ENCODE data around the gene SLC10A3.

SLC10A3 gene, protein sequence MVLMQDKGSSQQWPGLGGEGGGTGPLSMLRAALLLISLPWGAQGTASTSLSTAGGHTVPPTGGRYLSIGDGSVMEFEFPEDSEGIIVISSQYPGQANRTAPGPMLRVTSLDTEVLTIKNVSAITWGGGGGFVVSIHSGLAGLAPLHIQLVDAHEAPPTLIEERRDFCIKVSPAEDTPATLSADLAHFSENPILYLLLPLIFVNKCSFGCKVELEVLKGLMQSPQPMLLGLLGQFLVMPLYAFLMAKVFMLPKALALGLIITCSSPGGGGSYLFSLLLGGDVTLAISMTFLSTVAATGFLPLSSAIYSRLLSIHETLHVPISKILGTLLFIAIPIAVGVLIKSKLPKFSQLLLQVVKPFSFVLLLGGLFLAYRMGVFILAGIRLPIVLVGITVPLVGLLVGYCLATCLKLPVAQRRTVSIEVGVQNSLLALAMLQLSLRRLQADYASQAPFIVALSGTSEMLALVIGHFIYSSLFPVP

DNA sequence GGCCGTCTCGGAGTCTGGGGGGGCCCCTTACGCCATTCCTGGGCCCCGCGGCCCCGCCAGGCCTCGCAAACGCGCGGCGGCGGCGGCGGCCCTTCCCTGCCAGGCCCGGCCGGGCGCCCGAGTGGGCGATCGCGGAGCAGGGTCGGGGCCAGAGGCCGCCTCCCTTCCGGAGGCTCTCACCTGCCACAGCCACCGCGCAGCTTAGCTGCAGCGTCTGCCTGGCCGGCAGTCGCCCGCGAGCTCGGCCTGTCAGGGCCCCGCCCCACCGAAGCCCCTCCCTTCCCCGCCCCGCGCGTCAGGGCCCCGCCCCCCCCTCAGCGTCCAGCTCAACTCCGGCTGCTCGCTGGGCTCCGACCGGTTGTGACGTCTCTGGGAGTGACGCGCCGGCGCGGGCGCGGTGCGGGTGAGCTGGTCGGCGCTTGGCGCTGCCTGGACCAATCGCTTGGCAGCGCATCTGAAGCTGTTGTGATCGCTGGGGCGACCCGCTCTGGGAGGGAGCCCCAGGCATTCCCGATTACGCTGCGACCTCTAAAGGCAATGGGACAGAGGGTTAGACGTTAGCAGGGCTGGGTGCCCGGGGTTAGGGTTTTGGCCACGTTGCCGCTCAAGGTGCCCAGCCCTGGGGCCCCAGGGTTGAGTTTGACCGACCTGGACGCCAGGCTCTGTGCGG lies at the start of gene SLC10A3:
Gene SLC10A3, minus strand, starts transcription at position 216 of the 670 bp plus-strand sequence. CDS start 1,689 bp downstream, outside the sequence.
- DNase-seq, result peak; percentile 90

DNA sequence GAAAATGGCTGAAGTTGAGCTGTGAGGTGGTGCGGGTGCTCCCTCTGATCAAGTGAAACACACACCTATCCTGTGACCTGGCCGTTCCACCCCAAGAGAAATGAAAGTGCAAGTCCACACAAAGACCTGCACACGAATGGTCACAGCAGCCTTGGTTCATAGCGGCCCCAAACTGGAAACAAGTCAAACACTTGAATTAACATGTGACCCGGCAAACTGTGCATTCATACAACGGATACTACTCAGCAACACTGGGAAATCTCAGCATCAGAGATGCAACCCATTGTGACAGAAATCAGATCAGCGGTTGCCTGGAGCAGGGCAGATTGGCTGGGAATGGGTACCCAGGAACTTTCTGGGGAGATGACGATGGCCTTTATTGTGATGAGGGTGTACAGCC lies 48.6 kb upstream of the SLC10A3 start:
- no peak for DNase-seq

DNA sequence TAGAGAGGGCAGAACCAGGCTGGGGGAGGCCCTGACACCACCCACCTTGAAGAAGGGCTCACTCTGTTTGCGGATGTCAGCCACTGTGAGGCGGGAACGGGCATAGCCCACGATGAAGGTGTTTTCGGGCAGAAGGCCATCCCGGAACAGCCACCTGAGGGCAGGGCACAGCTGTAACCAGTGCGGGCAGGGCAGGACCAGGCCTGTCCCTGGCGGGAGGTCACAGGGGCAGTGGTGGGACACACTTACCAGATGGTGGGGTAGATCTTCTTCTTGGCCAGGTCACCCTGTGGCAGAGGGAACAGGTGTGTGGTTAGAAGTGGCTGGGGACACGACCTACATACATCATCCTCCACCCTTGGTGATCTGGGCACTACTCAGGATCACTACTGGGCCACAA lies 45.5 kb upstream of the SLC10A3 start:
- DNase-seq, result no peak

DNA sequence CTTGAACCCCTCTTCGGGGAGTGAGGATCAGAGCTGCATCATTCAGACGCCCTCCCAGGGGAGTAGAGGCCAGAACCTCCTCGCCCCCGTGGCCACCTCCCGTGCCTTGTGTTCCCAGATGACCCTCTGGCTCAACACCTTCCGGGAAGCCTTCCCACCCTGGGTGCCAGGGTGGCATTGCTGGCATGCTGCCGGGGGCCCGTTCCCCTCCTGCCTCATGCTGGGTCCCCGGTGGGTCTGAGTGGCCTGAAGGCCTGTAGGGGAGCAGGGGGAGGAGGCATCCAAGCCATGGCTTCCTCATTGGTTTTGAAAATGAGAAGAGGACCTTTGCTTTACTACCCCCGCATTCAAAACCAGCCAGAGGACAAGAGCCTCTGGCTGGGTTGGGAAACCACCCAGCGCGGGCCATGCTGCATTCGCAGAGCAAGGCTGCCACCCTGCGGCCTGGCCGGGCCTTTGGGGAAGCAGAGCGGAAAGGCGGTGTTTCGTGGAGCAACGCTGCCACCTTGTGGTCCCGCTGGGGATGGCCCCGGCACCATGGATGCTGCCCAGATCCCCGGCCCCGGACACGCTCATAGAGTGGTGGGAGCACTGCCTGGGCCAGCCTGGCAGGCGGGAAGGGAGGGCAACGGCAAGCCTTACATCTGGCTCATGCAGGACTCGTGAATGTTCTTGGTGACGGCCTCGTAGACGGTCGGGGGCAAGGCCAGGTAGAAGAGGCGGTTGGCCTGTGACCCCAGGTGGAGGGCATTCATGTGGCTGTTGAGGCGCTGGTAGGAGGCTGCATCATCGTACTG lies 44.3 kb upstream of the SLC10A3 start:
- peak; percentile 98 for DNase-seq

DNA sequence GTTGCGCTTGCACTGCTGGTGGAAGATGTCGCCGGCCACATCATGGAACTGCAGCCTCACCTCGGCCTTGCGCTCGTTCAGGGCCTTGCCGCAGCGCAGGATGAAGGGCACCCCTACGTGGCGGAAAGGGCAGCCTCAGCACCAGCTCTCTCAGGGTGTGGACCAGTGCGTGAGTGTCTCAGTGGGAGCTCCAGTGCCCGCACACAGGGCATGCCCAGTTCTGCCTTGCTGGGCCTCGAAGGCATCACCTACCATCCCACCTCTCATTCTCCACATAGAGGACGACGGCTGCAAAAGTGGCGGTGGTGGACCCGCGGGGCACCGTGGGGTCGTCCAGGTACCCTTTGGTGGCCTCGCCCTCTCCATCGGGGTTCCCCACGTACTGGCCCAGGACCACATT lies 42.3 kb upstream of the SLC10A3 start:
- DNase-seq, result no peak

DNA sequence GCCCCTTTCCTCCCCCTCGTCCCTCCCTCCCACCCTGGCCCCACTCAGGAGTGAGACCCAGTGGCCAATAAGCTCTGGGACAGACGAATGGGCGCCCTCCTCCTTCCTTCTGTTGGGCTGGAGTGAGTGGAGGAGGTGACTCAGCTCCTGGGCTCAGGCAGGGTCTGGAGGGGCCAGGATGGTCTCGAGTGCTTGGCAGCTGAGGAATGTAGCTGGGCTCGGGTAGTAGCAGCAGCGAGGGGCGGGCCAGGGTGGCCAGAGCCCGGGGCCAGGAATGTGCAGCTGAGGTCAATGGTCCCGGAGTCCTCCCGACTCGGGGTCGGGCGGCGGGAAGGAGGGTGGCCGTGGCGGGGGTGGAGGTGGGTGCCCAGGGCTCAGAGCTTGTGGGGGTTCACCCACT lies 41.2 kb upstream of the SLC10A3 start:
- no peak for DNase-seq

DNA sequence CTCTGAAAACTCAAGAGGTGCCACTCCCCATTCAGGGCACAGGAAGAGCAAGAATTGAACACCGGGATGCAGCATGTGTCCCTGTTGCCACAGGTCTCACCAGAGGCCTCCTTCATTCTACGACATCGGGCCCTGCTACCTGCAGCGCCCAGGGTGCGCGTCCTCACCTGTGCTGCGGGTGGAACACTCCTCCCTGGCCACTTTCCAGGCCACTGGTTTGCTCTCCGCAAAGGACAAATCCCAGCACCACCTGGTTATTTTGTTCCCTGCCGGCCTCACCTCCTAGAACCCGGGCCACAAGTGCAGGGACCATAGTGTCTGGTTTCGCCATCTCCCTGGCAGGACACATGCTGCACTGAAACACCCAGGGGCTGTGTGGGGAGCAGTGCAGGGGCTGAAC lies 39.9 kb upstream of the SLC10A3 start:
- no peak for DNase-seq

DNA sequence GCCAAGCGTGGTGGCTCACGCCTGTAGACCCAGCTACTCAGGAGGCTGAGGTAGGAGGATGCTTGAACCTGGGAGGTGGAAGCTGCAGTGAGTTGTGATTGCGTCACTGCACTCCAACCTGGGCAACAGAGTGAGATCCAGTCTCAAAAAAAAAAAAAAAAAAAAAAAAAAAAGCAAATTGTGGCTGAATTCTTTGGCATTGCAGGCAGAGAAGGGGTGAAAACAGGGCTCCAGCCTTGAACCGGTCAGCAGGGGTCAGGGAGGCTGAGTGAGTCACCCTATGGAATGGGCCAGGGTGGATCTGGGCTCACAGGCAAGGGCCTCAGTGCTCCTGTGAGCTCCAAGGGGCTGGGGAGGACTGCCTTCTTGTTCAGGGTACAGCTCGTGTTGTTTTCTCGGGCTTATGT lies 38.8 kb upstream of the SLC10A3 start:
- no peak for DNase-seq

DNA sequence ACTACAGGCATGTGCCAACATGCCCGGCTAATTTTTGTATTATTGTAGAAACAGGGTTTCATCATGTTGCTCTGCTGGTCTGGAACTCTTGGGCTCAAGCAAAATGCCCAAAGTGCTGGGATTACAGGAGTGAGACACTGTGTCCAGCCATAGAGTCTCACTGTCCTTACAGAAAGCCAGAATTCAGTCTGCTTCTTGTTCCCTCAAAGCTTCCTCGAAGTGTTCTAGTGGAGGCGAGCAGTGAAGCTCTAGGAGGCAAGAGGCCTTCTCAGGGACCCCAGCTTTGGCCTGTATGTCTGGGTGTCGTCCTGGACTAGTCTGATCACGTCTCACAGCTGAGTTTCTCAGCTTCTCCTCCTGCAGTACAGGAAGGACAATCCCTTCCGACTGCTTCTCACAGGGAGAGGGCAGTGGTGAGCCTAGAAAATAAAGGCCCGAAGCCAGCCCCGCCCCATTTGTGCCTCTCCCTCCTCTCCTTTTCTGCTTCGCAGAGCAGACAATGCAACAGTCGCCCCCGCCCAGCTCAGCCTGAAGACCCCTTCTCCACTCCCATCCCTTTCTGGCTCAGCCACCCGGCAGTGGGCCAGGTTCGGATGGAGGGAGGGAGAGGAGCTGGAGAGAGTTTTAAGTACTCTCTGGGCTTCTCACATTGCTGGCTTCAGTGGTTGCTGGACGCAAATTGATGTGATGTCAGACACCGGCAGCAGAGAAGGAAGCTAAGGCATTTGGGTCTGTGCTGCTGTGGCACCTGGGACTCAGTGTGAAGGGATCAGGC lies 36.7 kb upstream of the SLC10A3 start:
- DNase-seq, result peak; percentile 75

DNA sequence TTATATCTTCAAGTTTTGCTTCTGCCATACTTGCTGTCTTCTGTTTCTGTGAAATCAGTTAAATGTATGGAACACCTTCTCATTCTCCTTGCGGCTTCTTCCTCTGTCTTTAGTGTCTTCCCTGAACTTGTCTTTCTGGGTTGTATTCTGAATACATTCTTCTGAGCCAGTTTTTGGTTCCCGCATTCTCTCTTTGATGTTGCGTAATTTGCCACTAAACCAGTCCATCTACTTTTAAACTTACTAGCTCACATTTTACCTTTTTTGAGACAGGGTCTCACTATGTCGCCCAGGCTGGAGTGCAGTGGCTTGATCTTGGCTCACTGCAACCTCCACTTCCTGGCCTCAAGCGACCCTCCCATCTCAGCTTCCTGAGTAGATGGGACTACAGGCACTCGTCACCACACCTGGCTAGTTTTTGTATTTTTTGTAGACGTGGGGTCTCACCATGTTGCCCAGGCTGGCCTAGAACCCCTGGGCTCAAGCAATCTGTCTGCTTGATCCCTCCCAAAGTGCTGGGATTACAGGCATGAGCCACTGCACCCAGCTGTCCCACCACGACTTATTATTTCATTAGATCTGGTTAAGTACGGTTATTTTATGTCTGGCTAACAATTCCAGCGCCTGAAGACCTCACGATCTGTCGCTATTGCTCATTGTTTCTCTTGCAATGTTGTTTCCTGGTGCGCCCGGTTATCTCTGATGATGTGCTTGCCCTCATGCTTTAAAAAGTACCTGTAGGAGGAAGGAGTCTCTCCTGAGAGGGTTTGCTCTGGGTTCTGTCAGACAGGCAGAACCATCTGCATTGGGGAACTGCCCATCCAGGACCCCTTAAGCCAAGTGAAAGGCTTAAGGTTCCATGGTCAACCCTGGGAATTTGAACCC lies 35.4 kb upstream of the SLC10A3 start:
- no peak for DNase-seq

DNA sequence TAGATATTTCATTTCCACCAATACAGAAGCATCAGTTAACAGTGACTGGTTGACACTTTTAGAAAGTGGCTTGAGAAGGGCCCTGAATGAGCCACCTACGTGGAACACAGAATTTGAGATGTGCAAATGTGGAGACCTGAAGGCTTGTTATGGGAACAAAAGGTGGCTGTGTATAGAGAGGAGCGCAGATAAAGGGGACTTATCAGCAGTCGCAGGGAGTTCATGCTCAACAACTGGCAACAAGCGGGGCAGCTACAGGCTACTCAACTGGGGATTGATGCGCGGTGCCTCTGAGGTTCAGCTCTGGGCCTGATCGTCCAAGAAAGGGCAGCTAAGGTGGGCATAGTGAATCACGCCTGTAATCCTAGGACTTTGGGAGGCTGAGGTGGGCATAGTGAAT lies 29.0 kb upstream of the SLC10A3 start:
- DNase-seq, result no peak

DNA sequence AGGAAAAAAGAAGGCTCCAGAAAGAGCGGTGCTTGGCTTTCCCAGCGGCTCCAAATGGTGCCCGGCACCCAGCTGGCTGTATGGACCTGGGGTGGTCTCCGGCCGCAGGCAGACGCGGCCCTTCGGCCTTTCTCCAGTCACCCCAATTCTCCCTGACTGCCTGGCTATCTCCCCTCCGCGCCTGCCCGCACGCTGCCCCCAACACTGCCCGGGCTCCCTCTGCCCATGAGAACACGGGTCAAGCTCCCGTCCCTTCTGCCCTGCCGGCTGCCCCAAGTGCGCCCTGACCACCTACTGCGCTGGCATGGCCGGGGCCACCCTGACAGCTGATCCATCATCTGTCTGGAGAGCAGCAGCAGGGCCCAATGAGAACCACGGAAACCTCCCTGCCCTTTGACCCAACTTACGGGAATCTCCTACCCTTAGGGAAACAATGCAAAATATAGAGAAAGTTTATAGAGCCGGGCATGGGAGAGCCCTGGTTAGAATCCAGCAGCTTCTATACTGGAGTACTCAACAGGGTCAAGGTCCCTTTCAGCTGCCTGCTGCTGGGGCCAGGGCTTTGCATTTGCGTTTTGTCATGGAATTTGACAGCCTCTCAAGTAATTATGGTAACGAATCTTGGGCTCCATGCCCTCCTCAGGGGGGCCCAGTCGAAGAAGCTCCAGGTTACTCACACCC lies 26.8 kb upstream of the SLC10A3 start:
- DNase-seq, result no peak

DNA sequence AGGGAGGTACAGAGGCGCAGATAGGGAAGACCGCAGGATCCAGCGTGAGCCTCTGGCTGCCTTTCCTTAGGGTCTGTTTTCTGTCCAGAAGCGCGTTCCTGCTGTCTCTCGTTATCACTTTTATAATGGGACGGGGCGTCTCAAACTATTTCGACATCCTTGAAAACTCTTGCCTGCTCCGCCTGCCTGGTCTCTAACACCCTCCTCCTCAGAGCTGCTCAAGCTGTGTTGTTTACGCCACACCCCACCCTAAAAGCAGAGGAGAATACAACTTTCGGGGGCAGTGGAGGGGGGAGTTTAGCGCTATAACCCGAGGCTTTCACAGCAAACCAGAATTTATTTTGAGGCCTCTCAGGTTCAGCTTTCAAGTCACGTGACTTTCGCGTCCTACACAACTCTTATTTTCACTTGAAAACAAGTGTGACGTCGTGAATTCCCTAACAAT lies 26.2 kb upstream of the SLC10A3 start:
- DNase-seq, result no peak

DNA sequence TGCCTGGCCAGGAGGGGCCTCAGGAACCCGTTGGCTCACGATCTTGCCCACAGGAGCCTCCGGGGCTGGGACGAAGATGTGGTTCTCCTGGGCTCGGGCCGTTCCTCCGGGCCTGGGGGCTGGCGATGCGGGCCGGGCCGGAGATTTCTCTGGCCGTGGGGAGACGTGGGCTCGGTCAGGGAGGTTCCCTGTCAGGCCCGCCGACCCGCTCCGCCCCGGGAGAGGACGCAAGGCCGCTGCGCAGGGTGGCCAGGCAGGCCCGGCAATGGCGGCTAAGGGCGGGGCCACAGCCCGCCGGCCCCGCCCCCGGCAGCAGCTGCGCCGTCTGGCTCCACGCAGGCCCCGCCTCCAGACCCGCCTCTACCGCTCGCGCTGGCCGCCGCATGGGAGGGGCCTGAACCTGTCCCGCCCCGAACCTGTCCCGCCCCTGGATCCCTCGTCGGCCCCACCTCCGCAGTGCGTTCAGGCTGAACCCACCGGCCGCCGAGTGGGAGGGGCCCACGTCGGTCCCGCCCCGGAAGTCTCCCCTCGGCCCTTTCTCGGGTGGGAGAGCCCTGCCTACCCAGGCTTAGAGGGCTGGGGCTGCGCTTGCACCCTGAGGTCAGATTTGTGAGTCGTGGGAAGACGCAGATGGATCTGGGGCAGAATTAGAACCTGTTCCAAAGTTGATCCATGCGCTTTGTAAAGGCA lies 25.7 kb upstream of the SLC10A3 start, which contains the start of gene FAM3A:
Gene FAM3A, minus strand, starts transcription at position 267 of the 690 bp plus-strand sequence. CDS start 460 bp downstream, outside the sequence.
- DNase-seq, result peak; percentile 95

DNA sequence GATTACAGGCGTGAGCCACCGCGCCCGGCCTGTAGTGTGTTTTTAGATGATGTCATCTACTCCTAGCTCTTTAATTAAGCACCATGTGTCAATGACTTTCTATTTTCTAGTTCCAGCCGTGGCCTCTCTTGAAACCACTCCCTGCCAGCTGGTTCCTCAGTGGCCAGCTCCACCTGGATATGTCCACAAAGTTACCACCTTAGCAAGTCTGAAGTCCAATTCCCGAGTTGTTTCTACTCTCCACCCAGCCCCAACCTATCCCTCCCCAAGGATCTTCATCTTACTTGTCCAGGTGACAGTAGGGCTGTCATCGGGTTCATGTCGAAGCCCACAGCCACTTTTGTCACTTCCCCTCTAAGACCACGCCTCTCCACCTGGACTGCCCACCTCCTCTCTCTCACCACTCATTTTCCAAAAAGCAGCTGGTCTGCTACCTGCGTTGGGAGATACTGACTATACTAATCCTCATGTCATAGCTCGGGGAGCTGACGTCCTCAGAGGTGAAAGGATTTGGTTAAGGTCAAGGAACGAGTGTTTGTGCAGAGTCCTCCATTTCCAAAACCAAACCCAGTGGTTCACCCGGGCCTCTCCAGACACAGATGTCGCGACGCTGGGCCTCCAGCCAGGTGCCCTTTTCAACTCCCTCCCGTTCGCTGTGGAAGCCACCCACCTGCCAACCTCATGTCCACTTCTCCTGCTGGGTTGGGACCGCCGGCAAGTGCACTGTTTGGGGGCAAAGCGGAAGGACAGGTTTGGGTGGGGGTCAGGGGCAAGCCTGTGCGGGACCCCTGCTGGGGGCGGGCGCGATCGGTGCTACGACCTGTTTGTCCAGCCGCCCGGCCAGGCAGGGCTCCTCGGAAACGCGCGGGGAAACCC lies 24.9 kb upstream of the SLC10A3 start:
- DNase-seq, result no peak

DNA sequence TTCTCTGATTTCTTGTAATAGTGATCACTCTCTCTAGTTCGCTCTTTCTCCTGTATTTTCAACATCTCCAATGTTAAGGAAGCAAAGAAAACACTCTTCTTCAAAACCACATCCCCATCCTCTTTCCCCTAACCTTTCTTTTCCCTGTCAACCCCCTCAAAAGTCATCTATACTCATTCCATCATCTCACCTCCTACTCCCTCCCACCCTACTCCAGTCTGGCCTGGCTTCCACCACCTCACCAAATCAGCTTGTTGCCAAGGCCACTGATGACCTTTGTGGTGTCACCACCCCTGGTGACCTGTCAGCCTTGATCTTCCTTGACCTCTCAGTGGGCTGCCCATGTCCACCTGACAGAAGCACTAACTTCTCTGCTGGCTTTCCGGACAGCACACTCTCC lies 23.3 kb upstream of the SLC10A3 start:
- DNase-seq, result no peak

DNA sequence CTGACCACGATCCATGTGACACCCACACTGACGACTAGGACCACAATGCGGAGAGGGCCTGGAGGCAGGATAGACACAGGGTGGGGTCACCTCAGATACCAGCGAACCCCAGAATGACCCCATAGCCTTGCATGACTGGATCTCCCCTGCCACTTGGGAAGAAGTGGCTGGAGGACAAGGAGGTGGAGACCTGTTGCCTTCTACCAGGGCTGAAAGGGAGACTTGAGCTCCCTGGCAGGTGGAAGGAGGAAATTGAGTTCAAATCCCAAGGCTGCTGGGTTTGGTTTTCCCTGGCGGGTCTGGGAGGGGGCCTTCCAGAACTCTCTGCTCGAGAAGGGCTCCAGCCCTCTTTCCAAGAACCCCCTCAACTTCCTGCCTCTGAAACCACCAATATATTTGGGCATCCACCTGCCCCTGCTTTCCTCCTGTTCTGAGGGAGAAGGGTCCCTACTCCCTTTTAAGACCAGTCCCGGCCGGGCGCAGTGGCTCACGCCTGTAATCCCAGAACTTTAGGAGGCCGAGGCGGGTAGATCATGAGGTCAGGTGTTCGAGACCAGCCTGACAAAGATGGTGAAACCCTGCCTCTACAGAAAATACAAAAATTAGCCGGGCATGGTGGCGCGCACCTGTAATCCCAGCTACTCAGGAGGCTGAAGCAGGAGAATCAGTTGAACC lies 22.6 kb upstream of the SLC10A3 start:
- no peak for DNase-seq

DNA sequence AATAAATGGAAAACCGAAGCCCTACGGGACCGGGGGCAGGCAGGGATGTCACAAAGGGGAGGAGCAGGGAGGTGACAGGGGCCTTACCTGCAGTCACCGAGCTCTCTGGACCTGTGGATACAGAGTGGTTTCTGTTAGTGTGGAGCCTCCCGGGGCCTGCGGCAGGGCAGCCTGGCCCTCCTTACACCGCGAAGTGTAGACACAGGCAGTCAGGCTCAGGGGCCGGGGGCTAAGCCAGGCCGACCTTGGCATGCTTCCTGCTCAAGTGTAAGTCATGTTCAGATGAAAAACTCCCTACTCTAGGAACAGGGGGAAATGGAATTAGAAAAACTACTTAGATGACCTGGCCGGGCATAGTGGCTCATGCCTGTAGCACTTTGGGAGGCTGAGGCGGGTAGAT lies 21.3 kb upstream of the SLC10A3 start:
- no peak for DNase-seq

DNA sequence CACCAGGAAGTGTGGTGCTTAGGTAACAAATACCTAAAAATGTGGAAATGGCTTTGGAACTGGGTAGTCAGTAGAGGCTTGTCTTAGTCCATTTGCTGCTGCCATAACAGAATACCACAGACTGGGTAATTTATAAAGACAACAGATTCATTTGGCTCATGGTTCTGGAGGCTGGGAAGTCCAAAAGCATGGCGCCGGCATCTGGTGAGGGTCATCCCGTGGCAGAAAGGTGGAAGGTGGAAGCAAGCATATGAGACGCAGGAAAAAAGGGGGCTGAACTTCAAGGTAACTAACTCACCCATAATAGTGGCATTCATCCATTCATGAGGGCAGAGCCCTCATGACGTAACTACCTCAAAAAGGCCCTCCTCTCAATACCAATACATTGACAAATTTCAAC lies 19.0 kb upstream of the SLC10A3 start:
- no peak for DNase-seq
